GM23338 (cell line): ENCODE results near the gene STPG1.

Experiments
- CREB1 ChIP-seq: fragments of 250-450 bp; sonication (Bioruptor Pico); IDR thresholded peaks from 2 replicates; pipeline ENCODE4 v1.5.0; 2020; ENCODE audit warnings: low read depth, mild to moderate bottlenecking, moderate library complexity
- ETS1 ChIP-seq: IDR thresholded peaks from 2 replicates; pipeline ENCODE4 v1.6.1; 2016; ENCODE audit warnings: antibody characterized with exemption
- EZH2 ChIP-seq: fragments of 200-600 bp; sonication (generic); IDR thresholded peaks from one replicate; pipeline ENCODE4 v1.8.0; 2017; ENCODE audit warnings: antibody characterized with exemption, mild to moderate bottlenecking, low read depth; ENCODE audit not compliant: unreplicated experiment
- EZH2phosphoT487 ChIP-seq: fragments of 200-600 bp; sonication (generic); IDR thresholded peaks from one replicate; pipeline ENCODE4 v1.8.1; 2018; ENCODE audit warnings: antibody characterized with exemption; ENCODE audit not compliant: unreplicated experiment
- NANOG ChIP-seq: IDR thresholded peaks from 2 replicates; pipeline ENCODE4 v1.6.1; 2016; ENCODE audit warnings: antibody characterized with exemption, borderline replicate concordance
- POLR2AphosphoS5 ChIP-seq: IDR thresholded peaks from 2 replicates; pipeline ENCODE4 v1.6.1; 2016; ENCODE audit warnings: antibody characterized with exemption, low read depth
- ZNF114 ChIP-seq: fragments of 250-450 bp; sonication (Bioruptor Pico); IDR thresholded peaks from 2 replicates; pipeline ENCODE4 v1.5.0; 2020; ENCODE audit warnings: mild to moderate bottlenecking, moderate library complexity
- TF ChIP-seq, protein P1 (sequence below), 2 experiments: fragments of 200-600 bp in 1 of 2; sonication (generic) in 1 of 2; conservative IDR thresholded peaks; 2 replicates each; pipeline versions ENCODE4 v1.5.1 to v1.6.1; 2016 to 2017; ENCODE audit warnings: antibody characterized with exemption in 2 of 2, low read depth in 2 of 2, mild to moderate bottlenecking in 2 of 2, moderate library complexity in 1 of 2
- TF ChIP-seq, protein P2 (sequence below): IDR thresholded peaks from one replicate; pipeline ENCODE4 v1.6.1; 2018; ENCODE audit warnings: antibody characterized with exemption; ENCODE audit not compliant: unreplicated experiment

GRCh38 chr1:24309762-24310485 lies 103.7 kb downstream of the STPG1 start:
- TF ChIP-seq, protein P1, sequence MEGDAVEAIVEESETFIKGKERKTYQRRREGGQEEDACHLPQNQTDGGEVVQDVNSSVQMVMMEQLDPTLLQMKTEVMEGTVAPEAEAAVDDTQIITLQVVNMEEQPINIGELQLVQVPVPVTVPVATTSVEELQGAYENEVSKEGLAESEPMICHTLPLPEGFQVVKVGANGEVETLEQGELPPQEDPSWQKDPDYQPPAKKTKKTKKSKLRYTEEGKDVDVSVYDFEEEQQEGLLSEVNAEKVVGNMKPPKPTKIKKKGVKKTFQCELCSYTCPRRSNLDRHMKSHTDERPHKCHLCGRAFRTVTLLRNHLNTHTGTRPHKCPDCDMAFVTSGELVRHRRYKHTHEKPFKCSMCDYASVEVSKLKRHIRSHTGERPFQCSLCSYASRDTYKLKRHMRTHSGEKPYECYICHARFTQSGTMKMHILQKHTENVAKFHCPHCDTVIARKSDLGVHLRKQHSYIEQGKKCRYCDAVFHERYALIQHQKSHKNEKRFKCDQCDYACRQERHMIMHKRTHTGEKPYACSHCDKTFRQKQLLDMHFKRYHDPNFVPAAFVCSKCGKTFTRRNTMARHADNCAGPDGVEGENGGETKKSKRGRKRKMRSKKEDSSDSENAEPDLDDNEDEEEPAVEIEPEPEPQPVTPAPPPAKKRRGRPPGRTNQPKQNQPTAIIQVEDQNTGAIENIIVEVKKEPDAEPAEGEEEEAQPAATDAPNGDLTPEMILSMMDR (conservative IDR thresholded peaks at IDR 0.05; ENCODE audit: low read depth in 2 of 2) = no peak
- TF ChIP-seq POLR2AphosphoS5 (no peak), CREB1 (CRISPR knock-in tag) (no peak), EZH2 (no peak), ETS1 (no peak), NANOG (no peak), EZH2phosphoT487 (no peak), ZNF114 (no peak)
- TF ChIP-seq, protein P2, sequence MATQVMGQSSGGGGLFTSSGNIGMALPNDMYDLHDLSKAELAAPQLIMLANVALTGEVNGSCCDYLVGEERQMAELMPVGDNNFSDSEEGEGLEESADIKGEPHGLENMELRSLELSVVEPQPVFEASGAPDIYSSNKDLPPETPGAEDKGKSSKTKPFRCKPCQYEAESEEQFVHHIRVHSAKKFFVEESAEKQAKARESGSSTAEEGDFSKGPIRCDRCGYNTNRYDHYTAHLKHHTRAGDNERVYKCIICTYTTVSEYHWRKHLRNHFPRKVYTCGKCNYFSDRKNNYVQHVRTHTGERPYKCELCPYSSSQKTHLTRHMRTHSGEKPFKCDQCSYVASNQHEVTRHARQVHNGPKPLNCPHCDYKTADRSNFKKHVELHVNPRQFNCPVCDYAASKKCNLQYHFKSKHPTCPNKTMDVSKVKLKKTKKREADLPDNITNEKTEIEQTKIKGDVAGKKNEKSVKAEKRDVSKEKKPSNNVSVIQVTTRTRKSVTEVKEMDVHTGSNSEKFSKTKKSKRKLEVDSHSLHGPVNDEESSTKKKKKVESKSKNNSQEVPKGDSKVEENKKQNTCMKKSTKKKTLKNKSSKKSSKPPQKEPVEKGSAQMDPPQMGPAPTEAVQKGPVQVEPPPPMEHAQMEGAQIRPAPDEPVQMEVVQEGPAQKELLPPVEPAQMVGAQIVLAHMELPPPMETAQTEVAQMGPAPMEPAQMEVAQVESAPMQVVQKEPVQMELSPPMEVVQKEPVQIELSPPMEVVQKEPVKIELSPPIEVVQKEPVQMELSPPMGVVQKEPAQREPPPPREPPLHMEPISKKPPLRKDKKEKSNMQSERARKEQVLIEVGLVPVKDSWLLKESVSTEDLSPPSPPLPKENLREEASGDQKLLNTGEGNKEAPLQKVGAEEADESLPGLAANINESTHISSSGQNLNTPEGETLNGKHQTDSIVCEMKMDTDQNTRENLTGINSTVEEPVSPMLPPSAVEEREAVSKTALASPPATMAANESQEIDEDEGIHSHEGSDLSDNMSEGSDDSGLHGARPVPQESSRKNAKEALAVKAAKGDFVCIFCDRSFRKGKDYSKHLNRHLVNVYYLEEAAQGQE = no peak
